NB4 (cell line): ENCODE measurements around the gene TAF12.

ENCODE experiments used
- MYC ChIP-seq: IDR thresholded peaks from 2 replicates; pipeline ENCODE4 v1.6.1; 2011; ENCODE audit warnings: low read depth, low read length
- POLR2A ChIP-seq: IDR thresholded peaks from 2 replicates; pipeline ENCODE4 v1.6.1; 2011; ENCODE audit warnings: mild to moderate bottlenecking; ENCODE audit not compliant: insufficient read length; ENCODE audit errors: extremely low read depth
- TF ChIP-seq, protein P1 (sequence below): IDR thresholded peaks from one replicate; pipeline ENCODE4 v1.5.1; 2012; ENCODE audit warnings: low read depth, low read length
- TF ChIP-seq, protein P2 (sequence below): IDR thresholded peaks from 2 replicates; pipeline ENCODE4 v1.6.1; 2011; ENCODE audit warnings: low read depth, low read length

DNA sequence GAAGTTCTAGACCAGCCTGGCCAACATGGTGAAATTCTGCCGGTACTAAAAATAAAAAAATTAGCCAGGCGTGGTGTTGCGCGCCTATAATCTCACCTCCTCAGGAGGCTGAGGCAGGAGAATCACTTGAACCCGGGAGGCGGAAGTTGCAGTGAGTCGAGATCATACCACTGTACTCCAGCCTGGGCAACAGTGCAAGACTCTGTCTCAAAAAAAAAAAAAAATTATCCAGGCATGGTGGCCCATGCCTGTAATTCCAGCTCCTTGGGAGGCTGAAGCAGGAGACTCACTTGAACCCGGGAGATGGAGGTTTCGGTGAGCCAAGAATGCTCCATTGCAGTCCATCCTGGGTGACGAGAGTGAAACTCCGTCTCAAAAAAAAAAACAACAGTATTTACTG is 69.3 kb downstream of the TAF12 start:
- TF ChIP-seq, protein P1, sequence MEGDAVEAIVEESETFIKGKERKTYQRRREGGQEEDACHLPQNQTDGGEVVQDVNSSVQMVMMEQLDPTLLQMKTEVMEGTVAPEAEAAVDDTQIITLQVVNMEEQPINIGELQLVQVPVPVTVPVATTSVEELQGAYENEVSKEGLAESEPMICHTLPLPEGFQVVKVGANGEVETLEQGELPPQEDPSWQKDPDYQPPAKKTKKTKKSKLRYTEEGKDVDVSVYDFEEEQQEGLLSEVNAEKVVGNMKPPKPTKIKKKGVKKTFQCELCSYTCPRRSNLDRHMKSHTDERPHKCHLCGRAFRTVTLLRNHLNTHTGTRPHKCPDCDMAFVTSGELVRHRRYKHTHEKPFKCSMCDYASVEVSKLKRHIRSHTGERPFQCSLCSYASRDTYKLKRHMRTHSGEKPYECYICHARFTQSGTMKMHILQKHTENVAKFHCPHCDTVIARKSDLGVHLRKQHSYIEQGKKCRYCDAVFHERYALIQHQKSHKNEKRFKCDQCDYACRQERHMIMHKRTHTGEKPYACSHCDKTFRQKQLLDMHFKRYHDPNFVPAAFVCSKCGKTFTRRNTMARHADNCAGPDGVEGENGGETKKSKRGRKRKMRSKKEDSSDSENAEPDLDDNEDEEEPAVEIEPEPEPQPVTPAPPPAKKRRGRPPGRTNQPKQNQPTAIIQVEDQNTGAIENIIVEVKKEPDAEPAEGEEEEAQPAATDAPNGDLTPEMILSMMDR = no peak
- TF ChIP-seq, protein P2, sequence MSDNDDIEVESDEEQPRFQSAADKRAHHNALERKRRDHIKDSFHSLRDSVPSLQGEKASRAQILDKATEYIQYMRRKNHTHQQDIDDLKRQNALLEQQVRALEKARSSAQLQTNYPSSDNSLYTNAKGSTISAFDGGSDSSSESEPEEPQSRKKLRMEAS = no peak
- TF ChIP-seq POLR2A = no peak
- TF ChIP-seq MYC = no peak
